GM12878 (cell line): ENCODE data around the gene TMEM50A.
"Not testable (repeated sequence)": the region's sequence is repeated elsewhere in the genome, so short reads cannot be mapped to it uniquely, and the experiment has no call there.

ENCODE experiments used
- CTCF ChIP-seq, 3 experiments: IDR thresholded peaks in 2 of 3; conservative IDR thresholded peaks in 1 of 3; 2 replicates each; pipeline ENCODE4 v1.5.1; 2011; ENCODE audit warnings: low read depth in 3 of 3, low read length in 3 of 3, mild to moderate bottlenecking in 3 of 3, control low read depth in 2 of 3, moderate library complexity in 2 of 3, inconsistent platforms in 1 of 3, mixed read lengths in 1 of 3; ENCODE audit not compliant: control insufficient read depth in 2 of 3, insufficient read depth in 1 of 3; ENCODE audit errors: extremely low read depth in 1 of 3
- JUND ChIP-seq: IDR thresholded peaks from 2 replicates; pipeline ENCODE4 v1.6.1; 2012; ENCODE audit warnings: low read depth, mild to moderate bottlenecking, low read length, improper control_type of control experiment, moderate library complexity
- NBN ChIP-seq: fragments of 450-650 bp; IDR thresholded peaks from 2 replicates; pipeline ENCODE4 v1.6.1; 2016

- TF ChIP-seq CTCF (IDR thresholded peaks at IDR 0.05 in 2 of 3, conservative IDR thresholded peaks at IDR 0.05 in 1 of 3; ENCODE audit: control insufficient read depth in 2 of 3, extremely low read depth in 1 of 3, insufficient read depth in 1 of 3, low read depth in 3 of 3, low read length in 3 of 3); JUND; NBN: not testable (repeated sequence)
Observed at GRCh38 chr1:25324407-25324806, 13.7 kb upstream of the TMEM50A start.
